Measurements from ENCODE around the gene CRACR2A. TPM values are rescaled to one million over a fixed set of nuclear protein-coding genes. Genes with fewer than 3 reads are reported as not detected.

CRACR2A gene
- total RNA-seq, 1 experiment from 2014 or later, result not detected

- Histone ChIP-seq H4K20me1 (ENCODE audit: low read length) (no peaks in the 10 kb centered on the region), H3K4me3 (ENCODE audit: low read length) (no peak overlapping the region), H3K79me2 (ENCODE audit: low read length) (no peaks in the 10 kb centered on the region), H2AFZ (ENCODE audit: low read length) (no peak overlapping the region), H3K4me2 (ENCODE audit: low read length) (no peak overlapping the region), H3K9me3 (ENCODE audit: low read length) (no peaks in the 10 kb centered on the region), H3K4me1 (ENCODE audit: insufficient read depth, low read length) (no peaks in the 10 kb centered on the region), H3K9me2 (replicated peaks; ENCODE audit: low read length) (no peaks in the 10 kb centered on the region), H3K36me3 (ENCODE audit: low read depth, low read length) (no peaks in the 10 kb centered on the region), H3F3A (ENCODE audit: low read length, unreplicated experiment) (no peaks in the 10 kb centered on the region), H3K27me3 (ENCODE audit: low read length) (no peaks in the 10 kb centered on the region), H3K27ac (ENCODE audit: low read length) (no peak overlapping the region), H3K9ac (ENCODE audit: low read length) (no peak overlapping the region)
- ChIA-PET POLR2A (ENCODE audit: unreplicated experiment) (no interaction called here), CTCF (no interaction called here)
- BruUV-seq (replicated peaks), result no TSS peak
- ATAC-seq (no peak), DNase-seq (no peak)
- TF ChIP-seq CTCF (conservative IDR thresholded peaks at IDR 0.05; ENCODE audit: low read depth, low read length), result no peak
- TF ChIP-seq EZH2 (IDR thresholded peaks at IDR 0.05; ENCODE audit: low read length, unreplicated experiment), result no peak
- TF ChIP-seq EZH2phosphoT487 (IDR thresholded peaks at IDR 0.05; ENCODE audit: borderline replicate concordance, low read length), result no peak
- intact Hi-C loops (cut with micrococcal nuclease), result no loop called here
These were observed 75.3 kb downstream of the CRACR2A start for GRCh38 chr12:3677609-3678008.

GRCh38 chr12:3673981-3674708 is 78.8 kb downstream of the CRACR2A start:
- H2AFZ ChIP-seq (ENCODE audit: low read length), result no peak overlapping the region
- no peak for ATAC-seq
- CTCF ChIA-PET, result no interaction called here

More at GRCh38 chr12:3673981-3674708, 78.8 kb downstream of the CRACR2A start:
- H3K79me2 ChIP-seq (ENCODE audit: low read length), result no peaks in the 10 kb centered on the region
- BruUV-seq (replicated peaks), result no TSS peak
- no peak for DNase-seq
- peaks cover 10% of the 10 kb centered on the region; the same call in 1 of the 2 replicates for H3K4me1 ChIP-seq (ENCODE audit: insufficient read depth, low read length)
- no peak overlapping the region for H3K4me3 ChIP-seq (ENCODE audit: low read length)
- no peaks in the 10 kb centered on the region for H3F3A ChIP-seq (ENCODE audit: low read length, unreplicated experiment)
- H3K9ac ChIP-seq (ENCODE audit: low read length), result no peak overlapping the region
- H4K20me1 ChIP-seq (ENCODE audit: low read length), result no peaks in the 10 kb centered on the region
- H3K4me2 ChIP-seq (ENCODE audit: low read length), result no peak overlapping the region
- POLR2A ChIA-PET (ENCODE audit: unreplicated experiment), result no interaction called here
- H3K9me3 ChIP-seq (ENCODE audit: low read length), result no peaks in the 10 kb centered on the region
- TF ChIP-seq CTCF (conservative IDR thresholded peaks at IDR 0.05; ENCODE audit: low read depth, low read length), result no peak
- TF ChIP-seq EZH2phosphoT487 (IDR thresholded peaks at IDR 0.05; ENCODE audit: borderline replicate concordance, low read length), result no peak
- no peak for TF ChIP-seq EZH2 (IDR thresholded peaks at IDR 0.05; ENCODE audit: low read length, unreplicated experiment)
- intact Hi-C loops (cut with micrococcal nuclease), result no loop called here
- H3K27ac ChIP-seq (ENCODE audit: low read length), result no peak overlapping the region
- no peaks in the 10 kb centered on the region for H3K36me3 ChIP-seq (ENCODE audit: low read depth, low read length)
- H3K9me2 ChIP-seq (replicated peaks; ENCODE audit: low read length), result no peaks in the 10 kb centered on the region
- no peaks in the 10 kb centered on the region for H3K27me3 ChIP-seq (ENCODE audit: low read length)
